Measurements from ENCODE around the gene PARD3B. TPM values are rescaled to one million over a fixed set of nuclear protein-coding genes. Genes with fewer than 3 reads are reported as not detected.

Gene PARD3B
- polyA plus RNA-seq, 1 donor: 10.3 TPM

- DNase-seq: no peak
These were observed 353.8 kb downstream of the PARD3B start for GRCh38 chr2:204898928-204899640.

- no peak for DNase-seq
These were observed 354.7 kb downstream of the PARD3B start for GRCh38 chr2:204899983-204900382.

- DNase-seq: no peak
These were observed 355.2 kb downstream of the PARD3B start for GRCh38 chr2:204900487-204900886.

GRCh38 chr2:204900910-204901309, 355.6 kb downstream of the PARD3B start:
- DNase-seq: no peak

- DNase-seq: no peak
These were observed 356.3 kb downstream of the PARD3B start for GRCh38 chr2:204901591-204901990.

- no peak for DNase-seq
These were observed 364.5 kb downstream of the PARD3B start for GRCh38 chr2:204909791-204910190.

- no peak for DNase-seq
These were observed 368.0 kb downstream of the PARD3B start for GRCh38 chr2:204913312-204913711.

GRCh38 chr2:204913854-204914464, 368.7 kb downstream of the PARD3B start:
- no peak for DNase-seq

- DNase-seq: no peak
These were observed 369.4 kb downstream of the PARD3B start for GRCh38 chr2:204914708-204915107.

GRCh38 chr2:204917089-204917701, 371.9 kb downstream of the PARD3B start:
- no peak for DNase-seq

- DNase-seq: no peak
These were observed 375.5 kb downstream of the PARD3B start for GRCh38 chr2:204920776-204921175.

GRCh38 chr2:204923957-204924356, 378.7 kb downstream of the PARD3B start:
- no peak for DNase-seq

GRCh38 chr2:204931562-204931961, 386.3 kb downstream of the PARD3B start:
- no peak for DNase-seq

- no peak for DNase-seq
These were observed 388.6 kb downstream of the PARD3B start for GRCh38 chr2:204933735-204934374.

GRCh38 chr2:204944927-204945326, 399.7 kb downstream of the PARD3B start:
- DNase-seq: no peak

GRCh38 chr2:204945376-204945775, 400.1 kb downstream of the PARD3B start:
- DNase-seq: no peak

- DNase-seq: no peak
These were observed 401.6 kb downstream of the PARD3B start for GRCh38 chr2:204946892-204947291.

- DNase-seq: no peak
These were observed 402.1 kb downstream of the PARD3B start for GRCh38 chr2:204947405-204947804.

GRCh38 chr2:204948024-204948763, 402.9 kb downstream of the PARD3B start:
- no peak for DNase-seq

GRCh38 chr2:204948822-204949221, 403.5 kb downstream of the PARD3B start:
- DNase-seq: no peak

- DNase-seq: no peak
These were observed 405.5 kb downstream of the PARD3B start for GRCh38 chr2:204950695-204951346.

- no peak for DNase-seq
These were observed 413.1 kb downstream of the PARD3B start for GRCh38 chr2:204958371-204958770.
